Renal cortex interstitium (tissue), 11 donors: Measurements from ENCODE around the gene MYO10. TPM values are rescaled to one million over a fixed set of nuclear protein-coding genes. Genes with fewer than 3 reads are reported as not detected.
"Not testable (repeated sequence)": the region's sequence is repeated elsewhere in the genome, so short reads cannot be mapped to it uniquely, and the experiment has no call there.

Experiments used
- DNase-seq, 11 donors: peaks; one replicate each; pipeline ENCODE4 v3.0.0-alpha.2; 2013; ENCODE audit warnings: low read depth in 9 of 11, low spot score in 4 of 11; ENCODE audit errors: extremely low read depth in 1 of 11
- polyA plus RNA-seq, 3 donors: library from polyadenylated mRNA; unstranded; fragments of 120-200 nt; gene quantifications; one replicate each; pipeline ENCODE4 v1.2.1, GENCODE V29; 2013; ENCODE audit not compliant: insufficient read length in 3 of 3

The MYO10 gene
- polyA plus RNA-seq, 3 donors, result 42.1 to 61.3 (median 45.7) TPM

GRCh38 chr5:16776611-16777251 lies 159.4 kb downstream of the MYO10 start:
- DNase-seq, result peak in 2 of 11 donors; percentile 8 to 25

GRCh38 chr5:16774806-16775205 lies 161.3 kb downstream of the MYO10 start:
- no peak for DNase-seq

- no peak for DNase-seq
Observed at GRCh38 chr5:16773991-16774390, 162.1 kb downstream of the MYO10 start.

- no peak for DNase-seq
Observed at GRCh38 chr5:16772556-16772955, 163.5 kb downstream of the MYO10 start.

- no peak for DNase-seq
Observed at GRCh38 chr5:16768184-16768583, 167.9 kb downstream of the MYO10 start.

- no peak for DNase-seq
Observed at GRCh38 chr5:16763211-16763610, 172.9 kb downstream of the MYO10 start.

- DNase-seq, result no peak
Observed at GRCh38 chr5:16759147-16759773, 176.8 kb downstream of the MYO10 start.

- no peak for DNase-seq
Observed at GRCh38 chr5:16757989-16758501, 178.0 kb downstream of the MYO10 start.

- DNase-seq, result not testable (repeated sequence)
Observed at GRCh38 chr5:16757577-16757976, 178.5 kb downstream of the MYO10 start.

GRCh38 chr5:16757146-16757545 lies 178.9 kb downstream of the MYO10 start:
- no peak for DNase-seq

GRCh38 chr5:16756692-16757091 lies 179.4 kb downstream of the MYO10 start:
- no peak for DNase-seq

- DNase-seq, result no peak
Observed at GRCh38 chr5:16755641-16756040, 180.4 kb downstream of the MYO10 start.

- no peak for DNase-seq
Observed at GRCh38 chr5:16754601-16755000, 181.5 kb downstream of the MYO10 start.

- DNase-seq, result no peak
Observed at GRCh38 chr5:16754086-16754485, 182.0 kb downstream of the MYO10 start.

GRCh38 chr5:16750445-16750844 lies 185.6 kb downstream of the MYO10 start:
- DNase-seq, result no peak

- DNase-seq, result no peak
Observed at GRCh38 chr5:16749626-16750025, 186.5 kb downstream of the MYO10 start.

- no peak for DNase-seq
Observed at GRCh38 chr5:16744164-16744880, 191.8 kb downstream of the MYO10 start.

- no peak for DNase-seq
Observed at GRCh38 chr5:16742938-16743337, 193.2 kb downstream of the MYO10 start.

GRCh38 chr5:16740811-16741392 lies 195.2 kb downstream of the MYO10 start:
- DNase-seq, result no peak
